WTC11 (cell line): ENCODE results near the gene SUSD1.

ENCODE experiments used
- ATF3 ChIP-seq: sonication (generic); formaldehyde crosslinking; conservative IDR thresholded peaks from 2 replicates; pipeline ENCODE4 v1.8.1; 2022; ENCODE audit warnings: mild to moderate bottlenecking, missing genetic modification reagents
- CREB1 ChIP-seq: sonication (generic); formaldehyde crosslinking; IDR thresholded peaks from 2 replicates; pipeline ENCODE4 v1.8.0; 2023; ENCODE audit warnings: mild to moderate bottlenecking, missing genetic modification reagents
- CREM ChIP-seq: sonication (generic); formaldehyde crosslinking; IDR thresholded peaks from 2 replicates; pipeline ENCODE4 v1.8.1; 2022; ENCODE audit warnings: mild to moderate bottlenecking, missing genetic modification reagents, moderate library complexity
- CTCF ChIP-seq: fragments of 200-600 bp; IDR thresholded peaks from 2 replicates; pipeline ENCODE4 v1.8.0; 2022; ENCODE audit warnings: antibody characterized with exemption
- ESRRA ChIP-seq: sonication (generic); formaldehyde crosslinking; IDR thresholded peaks from 2 replicates; pipeline ENCODE4 v1.8.1; 2022; ENCODE audit warnings: mild to moderate bottlenecking, missing genetic modification reagents, borderline replicate concordance
- FOXK1 ChIP-seq: sonication (generic); formaldehyde crosslinking; IDR thresholded peaks from 2 replicates; pipeline ENCODE4 v1.8.0; 2022; ENCODE audit warnings: mild to moderate bottlenecking, moderate library complexity, missing genetic modification reagents
- GABPB1 ChIP-seq: sonication (generic); formaldehyde crosslinking; IDR thresholded peaks from 2 replicates; pipeline ENCODE4 v1.8.1; 2023; ENCODE audit warnings: mild to moderate bottlenecking, missing genetic modification reagents
- HMGXB4 ChIP-seq: sonication (generic); formaldehyde crosslinking; IDR thresholded peaks from 2 replicates; pipeline ENCODE4 v1.8.1; 2023; ENCODE audit warnings: mild to moderate bottlenecking, moderate library complexity, missing genetic modification reagents
- USF1 ChIP-seq: sonication (generic); formaldehyde crosslinking; IDR thresholded peaks from 2 replicates; pipeline ENCODE4 v1.8.0; 2022; ENCODE audit warnings: mild to moderate bottlenecking, missing genetic modification reagents
- USF2 ChIP-seq: sonication (generic); formaldehyde crosslinking; IDR thresholded peaks from 2 replicates; pipeline ENCODE4 v1.8.1; 2023; ENCODE audit warnings: mild to moderate bottlenecking, missing genetic modification reagents, moderate library complexity
- ZBTB21 ChIP-seq: sonication (generic); formaldehyde crosslinking; IDR thresholded peaks from 2 replicates; pipeline ENCODE4 v1.8.1; 2023; ENCODE audit warnings: mild to moderate bottlenecking, missing genetic modification reagents, borderline replicate concordance
- ZNF512 ChIP-seq: sonication (generic); formaldehyde crosslinking; IDR thresholded peaks from 2 replicates; pipeline ENCODE4 v1.8.1; 2022; ENCODE audit warnings: missing genetic modification reagents, borderline replicate concordance

GRCh38 chr9:112035166-112035826, 139.8 kb downstream of the SUSD1 start:
- TF ChIP-seq CREM (CRISPR knock-in tag) (no peak), ESRRA (no peak), CTCF (no peak), GABPB1 (CRISPR knock-in tag) (no peak), CREB1 (CRISPR knock-in tag) (no peak), HMGXB4 (CRISPR knock-in tag) (no peak), USF2 (CRISPR knock-in tag) (no peak), ATF3 (no peak), ZNF512 (CRISPR knock-in tag) (no peak), FOXK1 (CRISPR knock-in tag) (no peak), USF1 (no peak), ZBTB21 (CRISPR knock-in tag) (no peak)
